Measurements from ENCODE around the gene COPS9. TPM values are rescaled to one million over a fixed set of nuclear protein-coding genes. Genes with fewer than 3 reads are reported as not detected.
A peak's percentile ranks its signal among the peaks of the same experiment; 100 is the strongest.

The COPS9 gene
- total RNA-seq, 1 donor = 73.0 TPM

GRCh38 chr2:240170354-240170735 lies 34.2 kb upstream of the COPS9 start:
- DNase-seq (ENCODE audit: low read depth) = peak; percentile 17
- no peak overlapping the region for H3K4me3 ChIP-seq (ENCODE audit: low read depth, low read length)
- peak; percentile 33 for TF ChIP-seq CTCF (IDR thresholded peaks at IDR 0.05; ENCODE audit: insufficient read depth, low read length)

- TF ChIP-seq CTCF (IDR thresholded peaks at IDR 0.05; ENCODE audit: insufficient read depth, low read length) = no peak
- no peak for DNase-seq (ENCODE audit: low read depth)
- no peak overlapping the region for H3K4me3 ChIP-seq (ENCODE audit: low read depth, low read length)
Measured at GRCh38 chr2:240169486-240170353, 33.6 kb upstream of the COPS9 start.

GRCh38 chr2:240168546-240169361 lies 32.6 kb upstream of the COPS9 start:
- DNase-seq (ENCODE audit: low read depth) = no peak
- no peak for TF ChIP-seq CTCF (IDR thresholded peaks at IDR 0.05; ENCODE audit: insufficient read depth, low read length)
- no peak overlapping the region for H3K4me3 ChIP-seq (ENCODE audit: low read depth, low read length)

GRCh38 chr2:240168041-240168440 lies 31.9 kb upstream of the COPS9 start:
- no peak overlapping the region for H3K4me3 ChIP-seq (ENCODE audit: low read depth, low read length)
- DNase-seq (ENCODE audit: low read depth) = no peak
- TF ChIP-seq CTCF (IDR thresholded peaks at IDR 0.05; ENCODE audit: insufficient read depth, low read length) = no peak

GRCh38 chr2:240167588-240167880 lies 31.4 kb upstream of the COPS9 start:
- no peak overlapping the region for H3K4me3 ChIP-seq (ENCODE audit: low read depth, low read length)
- TF ChIP-seq CTCF (IDR thresholded peaks at IDR 0.05; ENCODE audit: insufficient read depth, low read length) = no peak
- DNase-seq (ENCODE audit: low read depth) = no peak

- no peak overlapping the region for H3K4me3 ChIP-seq (ENCODE audit: low read depth, low read length)
- DNase-seq (ENCODE audit: low read depth) = no peak
- TF ChIP-seq CTCF (IDR thresholded peaks at IDR 0.05; ENCODE audit: insufficient read depth, low read length) = no peak
Measured at GRCh38 chr2:240166761-240167587, 30.9 kb upstream of the COPS9 start.
